Forelimb muscle (tissue), 1 donor: ENCODE results near the gene RNF212B. TPM values are rescaled to one million over a fixed set of nuclear protein-coding genes. Genes with fewer than 3 reads are reported as not detected.
A peak's percentile ranks its signal among the peaks of the same experiment; 100 is the strongest.
"Not testable (repeated sequence)": the region's sequence is repeated elsewhere in the genome, so short reads cannot be mapped to it uniquely, and the experiment has no call there.

Source experiments
- DNase-seq: peaks from one replicate; pipeline ENCODE4 v3.0.0-alpha.2; 2013; ENCODE audit warnings: low read depth
- polyA plus RNA-seq: library from polyadenylated mRNA; unstranded; fragments of 120-200 nt; gene quantifications from one replicate; pipeline ENCODE4 v1.2.1, GENCODE V29; 2013; ENCODE audit not compliant: insufficient read length

The RNF212B gene
- polyA plus RNA-seq, result 0.59 TPM

GRCh38 chr14:23237772-23238594 is at the start of gene RNF212B:
TSS of gene RNF212B (plus strand) at chr14:23237936. CDS start at chr14:23240346, 2,410 bp downstream.
- peak; percentile 41 for DNase-seq

GRCh38 chr14:23193432-23193831 is 44.3 kb upstream of the RNF212B start:
- no peak for DNase-seq

GRCh38 chr14:23195552-23196101 is 42.1 kb upstream of the RNF212B start:
- DNase-seq, result no peak

- DNase-seq, result not testable (repeated sequence)
Measured at GRCh38 chr14:23196487-23196886, 41.2 kb upstream of the RNF212B start.

- DNase-seq, result not testable (repeated sequence)
Measured at GRCh38 chr14:23199141-23199540, 38.6 kb upstream of the RNF212B start.

- no peak for DNase-seq
Measured at GRCh38 chr14:23202001-23202400, 35.7 kb upstream of the RNF212B start.

- no peak for DNase-seq
Measured at GRCh38 chr14:23206422-23207145, 31.2 kb upstream of the RNF212B start.

GRCh38 chr14:23207146-23207540 is 30.6 kb upstream of the RNF212B start:
- no peak for DNase-seq

GRCh38 chr14:23208324-23208723 is 29.4 kb upstream of the RNF212B start:
- no peak for DNase-seq

- DNase-seq, result no peak
Measured at GRCh38 chr14:23209651-23210423, 27.9 kb upstream of the RNF212B start.

GRCh38 chr14:23215421-23215820 is 22.3 kb upstream of the RNF212B start:
- DNase-seq, result no peak

- DNase-seq, result no peak
Measured at GRCh38 chr14:23217032-23218020, 20.4 kb upstream of the RNF212B start.

- no peak for DNase-seq
Measured at GRCh38 chr14:23219075-23219474, 18.7 kb upstream of the RNF212B start.

GRCh38 chr14:23224958-23225357 is 12.8 kb upstream of the RNF212B start:
- not testable (repeated sequence) for DNase-seq

GRCh38 chr14:23227566-23227965 is 10.2 kb upstream of the RNF212B start:
- DNase-seq, result no peak

- DNase-seq, result no peak
Measured at GRCh38 chr14:23228812-23229211, 8.9 kb upstream of the RNF212B start.

- not testable (repeated sequence) for DNase-seq
Measured at GRCh38 chr14:23232241-23232808, 5.4 kb upstream of the RNF212B start.

GRCh38 chr14:23240661-23241060 is 2.9 kb downstream of the RNF212B start:
- DNase-seq, result no peak

- DNase-seq, result not testable (repeated sequence)
Measured at GRCh38 chr14:23241061-23241715, 3.5 kb downstream of the RNF212B start.

GRCh38 chr14:23242076-23242475 is 4.3 kb downstream of the RNF212B start:
- no peak for DNase-seq
